Activated effector memory CD4-positive, alpha-beta T cell treated with anti-CD3 and anti-CD28 coated beads, Interleukin-2, amount 50 U/mL, for 16 hours (primary cell): Measurements from ENCODE around the gene ITGA11.

Experiments
- DNase-seq: peaks from one replicate; pipeline ENCODE4 v3.0.0-alpha.2; 2020

ITGA11 gene

GRCh38 chr15:68261980-68262379 lies 170.0 kb downstream of the ITGA11 start:
- DNase-seq: no peak

- no peak for DNase-seq
Observed at GRCh38 chr15:68261241-68261640, 170.7 kb downstream of the ITGA11 start.

DNA sequence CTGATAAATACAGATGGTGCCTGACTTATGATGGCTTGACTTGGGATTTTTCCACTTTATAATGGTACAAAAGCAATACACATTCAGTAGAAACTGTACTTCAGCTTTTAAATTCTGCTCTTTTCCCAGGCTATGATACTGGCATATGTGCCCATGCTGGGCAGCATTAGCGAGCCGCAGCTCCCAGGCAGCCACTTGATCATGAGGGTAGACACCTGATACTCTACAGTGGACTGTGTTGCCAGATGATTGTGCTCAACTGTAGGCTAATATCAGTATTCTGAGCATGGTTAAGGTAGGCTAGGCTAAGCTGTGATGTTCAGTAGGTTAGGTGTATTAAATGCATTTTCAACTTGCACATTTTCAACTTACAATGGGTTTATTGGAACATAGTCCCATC lies 172.1 kb downstream of the ITGA11 start:
- DNase-seq: no peak

DNA sequence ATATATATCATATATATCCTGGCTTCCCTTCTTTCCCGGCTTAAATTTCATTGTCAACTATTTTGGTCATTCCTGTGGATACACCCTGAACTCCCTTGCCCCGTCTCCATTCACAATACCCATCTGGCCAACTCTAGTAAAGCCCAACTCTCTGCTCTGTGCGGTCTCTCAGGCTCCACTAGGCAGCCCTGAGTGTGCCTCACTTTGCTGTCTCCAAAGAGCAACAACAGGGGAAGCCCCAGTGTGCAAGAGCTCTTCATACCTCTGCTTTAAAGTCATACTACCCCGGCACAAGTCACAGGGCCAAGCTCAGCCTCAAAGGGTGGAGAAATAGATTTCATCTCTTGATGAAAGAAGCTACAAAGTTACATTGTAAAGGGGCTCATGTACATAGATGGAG lies 173.3 kb downstream of the ITGA11 start:
- DNase-seq: no peak

DNA sequence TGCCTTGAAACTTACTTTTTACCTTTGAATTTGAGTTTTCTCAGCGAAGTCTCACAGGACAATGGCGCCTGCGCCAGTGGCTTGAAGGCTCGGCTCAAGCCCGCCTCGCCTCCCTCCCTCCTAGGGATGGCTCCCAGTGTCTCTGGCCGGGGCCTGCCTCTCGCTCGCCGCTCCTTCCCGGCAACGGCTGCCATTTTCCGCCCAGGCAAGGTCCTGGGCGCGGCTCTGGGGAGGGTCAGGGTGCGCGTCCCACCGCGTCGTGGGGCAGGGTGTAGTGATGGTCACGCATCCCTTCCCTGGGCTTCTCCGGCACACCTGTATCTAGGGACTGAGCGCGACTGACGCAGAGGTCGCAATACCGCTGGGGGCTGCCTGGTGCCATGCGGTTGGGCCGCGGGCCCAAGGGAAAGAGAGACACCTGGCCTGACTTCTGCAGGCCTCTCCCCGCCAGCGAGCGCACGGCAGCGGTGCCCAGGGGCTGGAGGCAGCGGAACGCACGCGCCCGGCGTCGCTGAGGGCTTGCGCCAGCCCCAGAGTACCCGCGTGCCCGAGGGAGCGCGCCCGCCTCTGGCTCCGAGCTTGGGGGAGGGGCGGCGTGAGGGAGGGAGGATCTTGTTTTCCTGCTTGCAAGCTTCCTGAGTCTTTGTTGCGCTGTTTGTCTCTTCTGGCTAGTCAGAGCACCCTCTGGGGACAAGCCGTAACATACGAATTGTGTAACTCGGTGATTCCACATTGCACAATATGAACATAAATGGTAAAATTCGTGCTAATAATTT lies 175.1 kb downstream of the ITGA11 start:
- DNase-seq: peak; percentile 83

- no peak for DNase-seq
Observed at GRCh38 chr15:68252925-68253534, 178.9 kb downstream of the ITGA11 start.

- DNase-seq: no peak
Observed at GRCh38 chr15:68249058-68249713, 182.8 kb downstream of the ITGA11 start.
